HTR-8/SVneo (cell line): ENCODE data around the gene SLA2.
"Not testable (repeated sequence)": the region's sequence is repeated elsewhere in the genome, so short reads cannot be mapped to it uniquely, and the experiment has no call there.

Experiments used
- DNase-seq: peaks from one replicate; pipeline ENCODE4 v3.0.0; 2011; ENCODE audit warnings: low spot score, mixed read lengths; ENCODE audit not compliant: insufficient read length
- FAIRE-seq: peaks from 2 replicates; lab custom pipeline; 2011; peaks lifted over from hg19 to GRCh38; lab: Jason Lieb, UNC

The SLA2 gene

DNA sequence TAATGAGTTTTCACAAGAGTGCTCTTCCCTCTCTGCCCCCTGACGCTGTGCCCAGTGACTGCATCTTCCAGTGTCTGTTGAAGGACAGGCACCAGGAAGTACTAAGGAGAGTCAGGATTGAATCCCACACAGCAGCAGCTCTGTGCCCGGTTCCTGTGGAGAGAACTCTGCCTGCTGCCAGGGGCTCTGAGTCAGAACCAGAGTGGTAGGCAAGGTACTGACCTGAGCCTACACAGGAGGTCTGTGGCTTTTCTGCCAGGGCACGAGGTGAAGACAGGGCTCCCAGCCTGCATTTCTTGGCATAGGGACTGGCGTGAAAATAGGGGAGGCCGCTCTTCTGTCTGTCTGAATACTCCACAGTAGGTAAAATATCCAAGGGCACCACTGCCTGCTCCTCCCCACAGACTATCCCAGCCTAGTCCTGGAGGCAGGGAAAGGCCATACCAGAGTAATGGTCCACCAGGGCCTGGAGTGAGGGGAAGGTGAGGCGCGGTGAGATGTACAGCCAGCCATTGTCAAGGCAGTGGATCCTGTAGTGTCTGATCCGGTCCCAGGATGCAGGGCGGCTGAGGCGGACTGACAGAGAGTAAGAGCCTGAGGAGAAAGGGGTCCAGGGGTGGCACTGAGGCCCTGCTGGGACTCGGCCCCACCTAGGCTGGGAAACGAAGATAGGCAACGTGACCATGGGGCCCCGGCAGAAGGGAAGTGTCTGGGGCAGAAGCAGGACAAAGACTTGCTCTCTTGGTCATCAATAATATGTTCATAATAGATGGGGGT is 31.0 kb downstream of the SLA2 start:
- FAIRE-seq: peak; percentile 51
- DNase-seq: no peak

DNA sequence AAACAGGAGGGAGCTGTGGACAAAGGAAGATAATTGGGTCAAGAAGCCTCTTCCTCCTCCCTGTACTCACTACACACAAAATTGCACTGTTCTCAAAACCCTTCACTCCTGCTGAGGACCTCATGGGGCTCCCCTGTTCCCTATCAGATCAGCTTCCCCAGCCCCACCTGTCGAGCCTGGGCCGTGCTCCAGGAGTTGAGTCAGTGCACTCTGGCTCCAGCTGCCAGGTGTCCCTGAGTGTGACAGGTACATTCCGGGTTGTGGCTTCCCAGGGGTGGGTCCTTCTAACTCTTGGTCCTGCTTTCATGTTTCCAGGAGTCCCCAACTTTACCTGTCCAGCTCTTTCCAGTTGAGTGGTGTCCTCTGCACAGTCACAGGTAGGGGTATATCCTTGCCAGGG is 32.0 kb downstream of the SLA2 start:
- FAIRE-seq: no peak

DNA sequence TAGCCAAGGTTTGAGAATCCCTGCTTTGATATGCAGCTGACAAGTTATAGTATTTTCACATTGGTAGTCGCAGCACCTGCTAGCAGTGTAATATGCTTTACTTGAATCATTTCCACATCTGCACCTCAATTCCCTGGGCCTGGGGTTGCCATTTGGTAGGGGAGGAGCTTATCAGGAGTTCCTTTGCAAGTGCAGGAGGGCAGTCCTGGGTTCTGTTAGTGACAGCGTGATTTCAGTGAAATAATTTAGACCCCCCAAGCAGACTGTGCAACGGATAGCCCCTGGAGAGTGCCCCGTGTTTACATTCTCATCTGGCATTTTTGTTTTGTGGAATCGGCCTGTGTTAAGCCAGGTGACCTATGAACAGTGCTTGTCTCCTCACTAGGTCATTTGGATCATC is 34.4 kb downstream of the SLA2 start:
- FAIRE-seq (peak; percentile 40), DNase-seq (no peak)

More for the DNA sequence above, 32.0 kb downstream of the SLA2 start:
- no peak for DNase-seq

DNA sequence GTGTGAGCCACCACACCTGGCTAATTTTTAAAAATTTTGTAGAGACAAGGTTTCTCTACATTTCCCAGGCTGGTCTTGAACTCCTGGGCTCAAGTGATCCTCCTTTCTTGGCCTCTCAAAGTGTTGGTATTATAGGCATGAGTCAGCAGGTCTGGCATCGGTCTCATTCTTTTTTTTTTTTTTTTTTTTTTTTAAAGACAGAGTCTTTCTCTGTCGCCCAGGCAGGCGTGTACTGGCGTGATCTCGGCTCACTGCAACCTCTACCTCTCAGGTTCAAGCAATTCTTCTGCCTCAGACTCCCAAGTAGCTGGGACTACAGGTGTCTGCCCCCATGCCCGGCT is 37.6 kb downstream of the SLA2 start:
- not testable (repeated sequence) for DNase-seq, FAIRE-seq

DNA sequence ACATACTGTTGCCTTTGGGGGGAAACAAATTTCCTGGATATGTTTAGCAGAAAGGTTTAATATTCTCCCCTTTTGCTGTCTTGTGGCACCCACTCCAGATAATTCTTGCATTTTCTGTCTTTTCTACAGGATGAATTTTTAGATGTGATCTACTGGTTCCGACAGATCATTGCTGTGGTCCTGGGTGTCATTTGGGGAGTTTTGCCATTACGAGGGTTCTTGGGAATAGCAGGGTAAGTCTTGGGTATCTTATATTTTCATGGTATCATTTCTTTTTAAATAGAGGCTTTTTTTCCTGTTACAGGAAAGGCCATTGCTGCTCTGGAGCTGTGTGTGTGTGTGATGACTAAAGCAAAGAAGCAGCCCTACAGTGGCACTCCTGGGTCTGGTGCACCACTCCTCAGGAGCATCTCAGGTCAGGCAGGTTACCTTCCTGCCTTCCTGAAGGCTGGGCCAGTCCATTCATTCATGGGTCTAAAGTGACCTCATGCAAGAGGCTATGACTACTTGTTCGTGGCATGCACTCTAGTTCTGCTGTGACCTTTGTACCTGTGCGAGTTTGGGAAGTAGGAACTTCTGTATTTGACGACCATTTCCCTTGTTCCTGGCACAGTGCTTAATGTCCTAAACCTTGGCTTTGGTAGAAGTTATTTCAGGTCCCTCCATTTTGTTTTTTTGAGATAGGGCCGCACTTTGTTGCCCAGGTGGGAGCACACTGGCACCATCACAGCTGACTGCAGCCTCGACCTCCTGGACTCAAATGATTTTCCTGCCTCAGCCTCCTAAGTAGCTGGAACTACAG is 38.2 kb downstream of the SLA2 start:
- FAIRE-seq (peak; percentile 60), DNase-seq (no peak)

DNA sequence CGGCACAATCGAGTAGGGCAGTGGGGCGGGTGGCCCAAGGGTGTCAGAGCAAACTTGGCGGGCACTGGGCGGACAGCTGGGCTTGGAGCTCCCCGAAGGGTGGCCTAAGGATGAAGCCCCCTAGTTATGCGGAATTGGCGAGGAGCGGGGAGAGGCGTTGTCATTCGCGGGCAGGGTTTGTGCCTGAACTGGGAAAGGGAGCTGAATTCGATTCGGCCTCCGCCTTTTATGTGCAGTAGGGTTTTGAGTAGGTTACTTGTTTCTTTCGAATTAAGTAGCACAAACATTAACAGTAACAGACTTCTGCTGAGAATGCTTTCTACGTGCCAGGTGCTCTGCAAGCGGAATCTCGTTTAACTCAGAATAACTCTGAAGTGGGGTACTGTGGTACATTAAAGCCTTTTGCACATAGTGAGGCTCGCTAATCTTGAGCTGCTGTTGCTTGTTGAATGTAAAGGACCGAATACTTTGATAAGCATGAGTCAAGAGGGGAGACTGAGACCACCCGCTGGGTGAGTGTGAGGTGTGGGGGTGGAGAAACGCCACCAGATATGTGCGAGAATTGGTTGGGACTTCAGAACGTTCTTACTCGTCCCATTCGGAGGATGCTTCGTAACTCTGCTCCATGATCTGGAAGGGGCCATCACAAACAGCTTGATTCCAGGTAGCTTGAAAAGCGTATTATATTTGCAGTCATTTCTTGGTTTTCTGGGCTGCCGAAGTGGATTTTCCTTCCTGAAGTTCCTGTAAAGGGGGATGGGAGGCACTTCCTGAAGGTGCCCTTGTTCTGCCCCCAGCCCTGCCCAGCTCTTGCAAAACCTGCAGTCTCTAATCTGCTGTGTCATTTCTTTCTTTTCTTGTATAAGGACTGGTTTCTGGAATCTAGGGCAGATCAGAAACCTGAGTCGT is 39.6 kb downstream of the SLA2 start:
- FAIRE-seq (no peak), DNase-seq (no peak)

DNA sequence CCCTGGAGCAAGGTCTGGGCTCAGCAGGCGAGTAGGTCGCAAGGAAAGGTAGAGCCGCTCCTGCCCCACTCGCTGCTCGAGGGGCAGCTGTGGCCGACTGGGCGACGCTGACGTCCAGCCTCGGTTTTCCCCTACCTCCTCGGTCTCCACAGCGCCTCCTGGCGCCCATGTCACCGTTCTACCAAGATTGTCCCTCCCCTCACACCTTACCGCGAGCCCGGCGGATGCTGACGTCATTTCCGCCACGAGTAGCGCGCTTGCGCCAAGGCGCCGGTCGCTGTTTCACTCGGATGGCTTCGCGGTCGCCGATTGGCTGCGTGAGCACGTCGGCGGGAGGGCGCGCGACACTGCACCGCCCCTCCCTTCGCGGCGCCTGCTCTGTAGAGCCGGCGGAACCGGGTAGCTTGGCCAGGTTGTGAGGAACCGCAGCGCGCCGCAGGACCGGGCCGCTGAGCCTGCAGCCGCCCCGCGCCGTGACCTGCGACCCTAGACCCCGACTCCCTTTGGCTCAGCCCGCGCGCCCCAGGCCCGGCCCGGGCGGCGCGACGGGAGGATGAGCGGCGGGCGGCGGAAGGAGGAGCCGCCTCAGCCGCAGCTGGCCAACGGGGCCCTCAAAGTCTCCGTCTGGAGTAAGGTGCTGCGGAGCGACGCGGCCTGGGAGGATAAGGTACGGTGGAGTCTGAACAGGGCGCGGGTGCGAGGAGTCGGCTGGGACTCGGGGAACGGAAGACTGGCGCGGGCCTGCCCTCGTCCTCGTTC is 40.4 kb downstream of the SLA2 start, which contains the start of gene RAB5IF:
TSS of gene RAB5IF (plus strand) at position 381 of the 759 bp plus-strand sequence. CDS start at position 554, 173 bp downstream.
- FAIRE-seq (peak; percentile 100), DNase-seq (peak; percentile 100)

DNA sequence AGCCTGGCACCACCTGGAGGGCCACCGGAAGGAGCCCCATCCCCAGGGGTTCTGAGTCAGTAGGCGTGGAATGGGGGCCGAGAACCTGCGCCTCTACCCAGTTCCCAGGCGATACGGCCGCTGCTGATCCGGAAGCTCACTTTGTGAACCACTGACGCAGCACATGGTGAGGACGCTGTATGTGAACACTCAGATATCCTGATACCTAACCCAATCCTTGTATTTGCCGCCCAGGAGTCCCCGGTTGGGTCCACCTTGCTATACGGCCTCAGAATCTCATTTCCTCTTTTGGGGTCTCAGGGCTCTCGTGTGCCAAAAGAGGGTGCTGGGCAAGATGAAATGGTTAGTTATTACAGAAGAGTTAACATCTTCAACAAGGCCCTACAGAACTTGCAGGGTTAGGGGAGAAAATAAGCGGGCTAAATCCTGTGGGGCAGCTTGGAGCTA is 41.0 kb downstream of the SLA2 start:
- no peak for DNase-seq
- no peak for FAIRE-seq

DNA sequence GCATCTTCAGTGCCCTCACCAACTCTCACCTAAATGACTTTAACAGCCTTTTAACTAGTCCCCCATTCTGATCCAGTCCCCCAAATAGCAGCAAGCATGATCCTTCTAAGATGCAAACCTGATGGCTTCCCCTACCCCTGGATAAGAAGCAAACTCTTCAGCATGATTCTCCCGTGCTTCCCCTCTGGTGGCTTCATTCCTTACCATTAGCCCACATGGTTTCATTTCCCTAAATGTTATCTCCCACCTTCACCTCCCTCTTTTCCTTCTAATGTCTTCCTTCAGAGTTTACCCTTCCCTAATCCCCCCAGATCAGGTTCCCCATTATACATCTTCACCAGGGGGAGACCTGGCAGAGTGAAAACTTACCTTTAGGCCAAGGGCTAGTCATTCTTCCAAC is 44.5 kb downstream of the SLA2 start:
- DNase-seq (no peak), FAIRE-seq (no peak)

DNA sequence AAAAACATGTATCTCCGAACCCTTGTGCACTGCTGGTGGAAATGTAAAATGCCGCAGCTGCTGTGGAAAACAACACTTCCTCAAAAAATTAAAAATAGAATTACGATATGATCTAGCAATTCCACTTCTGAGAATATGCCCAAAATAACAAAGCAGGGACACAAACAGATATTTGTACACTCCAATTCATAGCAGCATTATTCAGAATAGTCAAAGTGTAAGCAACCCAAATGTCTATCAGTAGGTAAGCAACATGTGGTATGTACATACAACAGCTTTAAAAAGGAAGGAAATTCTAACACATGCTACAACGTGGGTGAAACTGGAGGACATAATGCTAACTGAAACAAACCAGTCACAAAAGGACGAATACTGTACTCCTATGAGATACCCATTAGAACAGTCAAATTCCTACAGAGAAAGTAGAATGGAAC is 46.1 kb downstream of the SLA2 start:
- DNase-seq: no peak
- FAIRE-seq: no peak

DNA sequence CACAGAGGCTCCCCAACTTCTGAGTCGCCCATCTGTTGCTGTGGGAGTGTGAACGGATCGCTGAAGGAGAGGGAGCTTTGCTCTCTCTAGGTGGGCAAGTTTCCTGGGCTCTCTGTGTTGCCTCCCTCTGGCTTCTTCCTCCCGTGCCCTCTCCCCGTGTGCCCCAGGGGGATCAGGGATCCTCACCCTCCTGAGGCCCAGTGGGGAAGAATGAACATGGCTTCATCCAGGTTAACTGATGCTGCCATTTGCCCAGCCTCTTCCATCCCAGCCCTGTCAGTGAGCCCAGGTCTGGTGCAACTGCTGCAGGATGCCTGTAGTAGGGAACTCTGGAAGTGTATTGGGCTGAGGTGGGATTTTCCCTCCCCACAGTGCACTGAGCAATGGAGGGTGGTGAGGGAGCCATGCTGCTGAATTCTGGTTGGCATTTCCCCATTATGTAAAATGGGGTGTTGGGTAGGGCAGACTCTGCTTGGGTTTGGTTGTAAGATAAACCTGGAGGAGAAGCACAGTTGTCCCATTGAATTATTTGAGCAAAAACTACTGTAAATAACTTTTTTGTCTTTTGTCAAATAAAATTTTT is 52.6 kb downstream of the SLA2 start:
- FAIRE-seq (no peak), DNase-seq (no peak)

DNA sequence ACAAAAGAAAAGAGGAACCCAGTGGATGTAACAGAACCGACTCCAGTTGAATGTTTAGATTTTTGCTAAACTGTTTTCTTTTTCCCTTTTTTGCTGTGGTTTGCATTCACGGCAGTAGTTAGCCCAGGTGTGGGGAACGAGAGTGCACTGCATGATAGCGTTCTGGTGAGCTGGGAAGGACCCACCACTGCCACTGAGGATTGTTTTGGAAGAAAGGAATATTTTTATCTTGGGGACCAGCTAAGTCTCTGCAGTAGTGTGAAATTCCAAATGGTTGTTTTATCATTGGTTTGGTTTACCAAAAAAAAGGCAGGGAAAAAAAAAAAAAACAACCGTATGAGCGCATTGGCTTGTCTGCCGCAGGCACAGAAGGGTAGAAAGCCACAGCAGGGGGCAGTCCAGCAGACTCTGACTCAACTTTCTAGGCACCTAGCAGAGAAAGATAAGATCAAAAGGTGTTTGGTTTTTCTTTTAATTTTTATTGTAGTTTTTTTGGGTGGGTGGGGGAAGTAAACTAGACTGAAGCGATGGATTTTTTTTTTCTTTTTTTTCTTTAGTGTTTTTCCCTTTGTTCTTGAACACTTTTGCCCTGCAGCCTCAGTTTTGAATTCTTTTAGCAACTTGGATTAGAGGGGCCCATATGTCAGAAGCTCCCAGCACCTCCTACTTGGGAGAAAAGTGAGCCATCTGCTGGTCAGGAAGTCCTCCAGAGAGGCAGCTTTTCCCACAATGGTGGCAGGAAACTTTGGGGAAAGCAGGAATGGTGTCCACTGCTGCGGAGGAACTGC is 53.9 kb downstream of the SLA2 start:
- FAIRE-seq (peak; percentile 9), DNase-seq (no peak)

DNA sequence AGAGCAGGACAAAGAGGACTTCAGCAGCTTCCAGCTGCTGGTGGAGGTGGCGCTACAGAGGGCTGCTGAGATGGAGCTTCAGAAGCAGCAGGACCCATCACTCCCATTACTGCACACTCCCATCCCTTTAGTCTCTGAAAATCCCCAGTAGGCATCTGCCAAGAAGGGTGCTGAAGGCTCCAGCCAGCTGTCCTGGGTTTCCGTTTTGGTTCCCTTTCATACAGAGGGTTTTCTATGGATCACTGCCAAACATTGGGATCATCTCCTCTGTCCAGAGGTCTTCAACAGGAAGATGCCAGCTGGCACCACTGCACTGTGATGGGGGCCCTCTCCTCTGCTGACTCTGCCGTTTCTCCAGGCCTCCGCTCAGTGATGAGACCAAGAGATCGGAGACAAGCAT is 54.7 kb downstream of the SLA2 start:
- no peak for DNase-seq
- no peak for FAIRE-seq

DNA sequence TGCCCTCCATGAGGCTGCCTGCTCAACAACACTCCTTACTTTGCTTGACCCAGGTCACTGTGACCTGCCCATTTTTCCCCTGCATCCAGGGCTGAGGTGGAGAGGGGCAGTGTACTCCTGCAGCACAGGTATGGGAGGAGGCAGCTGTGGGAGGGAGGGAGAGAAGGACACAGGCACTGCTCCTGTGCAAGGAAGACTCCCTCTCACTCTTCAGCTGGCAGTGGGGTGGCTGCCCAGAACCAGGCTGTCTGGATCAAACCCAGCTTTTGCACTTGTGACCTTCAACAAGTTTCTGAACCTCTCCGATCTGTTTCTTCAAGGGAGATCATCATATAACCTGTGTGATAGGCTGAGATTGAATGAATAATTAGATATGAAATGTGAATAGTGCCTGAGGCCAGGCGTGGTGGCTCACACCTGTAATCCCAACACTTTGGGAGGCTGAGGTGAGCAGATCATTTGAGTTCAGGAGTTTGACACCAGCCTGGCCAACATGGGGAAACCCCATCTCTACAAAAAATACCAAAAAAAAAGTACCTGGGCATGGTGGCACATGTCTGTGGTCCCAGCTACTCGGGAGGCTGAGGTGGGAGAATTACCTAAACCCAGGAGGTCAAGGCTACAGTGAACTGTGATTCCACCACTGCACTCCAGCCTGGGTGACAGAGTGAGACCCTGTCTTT is 58.5 kb downstream of the SLA2 start:
- DNase-seq (no peak), FAIRE-seq (peak; percentile 31)

DNA sequence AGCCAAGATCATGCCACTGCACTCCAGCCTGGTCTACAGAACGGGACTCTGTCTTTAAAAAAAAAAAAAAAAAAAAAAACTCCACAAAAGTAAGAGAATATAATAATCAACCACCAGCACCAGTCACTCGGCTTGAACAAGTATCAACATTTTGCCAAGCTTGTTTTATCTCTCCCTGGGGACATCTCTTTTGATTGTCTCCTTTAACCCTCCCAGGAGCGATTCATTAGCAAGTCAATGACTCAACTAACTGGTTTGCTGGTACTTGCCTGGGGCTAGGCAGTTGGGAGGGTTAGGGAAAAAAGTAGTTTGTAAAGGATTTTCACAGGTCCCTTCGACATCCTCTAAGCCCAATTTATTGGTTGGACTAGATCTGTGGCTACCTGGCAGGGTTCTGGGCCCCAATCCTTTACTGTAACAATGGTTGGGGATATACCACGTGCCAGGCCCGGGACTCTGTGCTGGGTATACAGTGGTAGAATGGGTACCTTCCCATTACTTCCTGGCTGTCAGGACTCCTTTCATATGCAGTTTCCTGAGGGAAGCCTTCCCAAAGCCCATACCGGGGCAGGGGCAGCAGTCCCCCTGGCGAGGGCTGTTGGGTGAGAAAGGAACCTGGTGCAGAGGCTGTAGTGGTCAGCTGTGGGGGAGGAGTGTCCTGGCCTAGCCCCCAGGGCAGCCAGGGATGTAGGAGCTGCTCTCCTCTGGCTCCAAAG is 60.4 kb downstream of the SLA2 start:
- FAIRE-seq: no peak
- DNase-seq: no peak

DNA sequence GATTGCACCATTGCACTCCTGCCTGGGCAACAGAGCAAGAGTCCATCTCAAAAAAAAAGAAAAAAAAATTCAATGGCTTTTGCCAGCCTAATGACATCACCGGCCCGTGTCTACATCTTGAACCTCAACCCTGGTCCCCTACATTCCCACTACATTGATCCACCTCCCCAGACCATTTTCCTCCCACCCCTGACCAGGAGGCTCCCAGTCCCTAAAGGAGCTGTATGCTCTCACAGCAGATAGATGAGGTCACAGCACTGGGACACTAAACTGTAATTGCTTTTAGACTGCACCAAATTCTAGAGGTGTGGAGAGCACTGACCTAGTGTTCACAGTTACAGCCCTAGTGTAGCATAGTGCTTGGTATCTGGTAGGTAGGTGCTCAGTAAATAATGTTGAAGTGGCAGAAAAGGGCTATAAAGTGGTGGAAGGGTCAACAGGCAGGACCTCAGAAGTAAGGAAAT is 61.9 kb downstream of the SLA2 start:
- FAIRE-seq (peak; percentile 40), DNase-seq (no peak)

DNA sequence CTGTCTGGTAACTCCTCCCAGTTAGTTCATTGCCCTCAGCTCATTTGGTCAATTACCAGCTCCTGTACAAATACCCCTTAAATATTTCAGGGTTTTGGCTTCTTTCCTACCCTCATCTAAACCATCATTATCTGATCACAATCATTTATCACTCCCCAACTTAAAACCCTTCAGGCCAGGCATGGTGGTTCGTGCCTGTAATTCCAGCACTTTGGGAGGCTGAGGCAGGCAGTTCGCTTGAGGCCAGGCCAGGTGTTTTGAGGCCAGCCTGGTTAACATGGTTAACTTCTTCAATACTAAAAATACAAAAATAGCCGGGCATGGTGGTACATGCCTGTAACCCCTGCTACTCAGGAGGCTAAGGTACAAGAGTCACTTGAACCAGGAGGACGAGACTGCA is 63.2 kb downstream of the SLA2 start:
- FAIRE-seq (no peak), DNase-seq (no peak)
